K562 (cell line): ENCODE measurements around the gene CLCF1. TPM values are rescaled to one million over a fixed set of nuclear protein-coding genes. Genes with fewer than 3 reads are reported as not detected.

Experiments used
- ATAC-seq: fragments of 200-7000 bp; cut with Tn5 transposase; 3 replicates; pipeline ENCODE4 v1.9.1; 2020; ENCODE audit warnings: moderate library complexity
- BruUV-seq: library from RNA; stranded (reverse); fragments of 400-500 nt; replicated peaks from 2 replicates; lab custom pipeline; 2021; lab: Mats Ljungman, UMichigan
- CTCF ChIA-PET: fragments of 300-600 bp; formaldehyde crosslinking; extraction: SDS; loops from one replicate; lab custom pipeline; 2021; ENCODE audit warnings: low intra/inter-chr PET ratio; lab: Yijun Ruan, JAX
- POLR2A ChIA-PET: fragments of 300-600, 350-650 bp; sonication (Branson Sonifier 250); formaldehyde crosslinking; extraction: SDS; loops from one replicate; lab custom pipeline; 2021; ENCODE audit warnings: antibody characterized with exemption, inconsistent platforms; lab: Yijun Ruan, JAX
- DNase-seq, 4 experiments: peaks; one replicate each; pipeline versions ENCODE4 v3.0.0 to v3.0.0-alpha.2; 2011 to 2018; ENCODE audit warnings: low spot score in 3 of 4, mixed read lengths in 3 of 4; ENCODE audit errors: extremely low read depth in 1 of 4
- FAIRE-seq: peaks from 2 replicates; lab custom pipeline; 2011; peaks lifted over from hg19 to GRCh38; lab: Jason Lieb, UNC
- H2AFZ ChIP-seq: 2 replicates; pipeline ENCODE4 v1.6.0; 2011; ENCODE audit warnings: low read depth, low read length, control low read depth, inconsistent platforms
- H3K27ac ChIP-seq: fragments of 200-600 bp; 3 replicates; pipeline ENCODE4 v1.8.0; 2011; ENCODE audit warnings: low read depth, mild to moderate bottlenecking, control low read depth, inconsistent platforms, low read length, moderate library complexity, mixed read lengths; ENCODE audit errors: extremely low read depth
- H3K27me3 ChIP-seq, 2 experiments: fragments of 300-600 bp in 1 of 2; 2 replicates in 1 of 2; 3 replicates in 1 of 2; pipeline versions ENCODE4 v1.6.0 to v1.8.0; 2011; ENCODE audit warnings: inconsistent platforms in 2 of 2, low read length in 2 of 2, mild to moderate bottlenecking in 1 of 2, mixed read lengths in 1 of 2, moderate library complexity in 1 of 2; ENCODE audit not compliant: control insufficient read depth in 2 of 2, insufficient read depth in 2 of 2
- H3K36me3 ChIP-seq: fragments of 300-600 bp; 3 replicates; pipeline ENCODE4 v1.8.0; 2011; ENCODE audit warnings: mild to moderate bottlenecking, low read length, inconsistent platforms; ENCODE audit not compliant: control insufficient read depth, insufficient read depth
- H3K4me1 ChIP-seq, 2 experiments: fragments of 200-600 bp in 1 of 2; replicated peaks in 1 of 2; 2 replicates in 1 of 2; 3 replicates in 1 of 2; pipeline versions ENCODE4 v1.5.1 to v1.8.0; 2011; ENCODE audit warnings: inconsistent platforms in 2 of 2, low read length in 2 of 2, mild to moderate bottlenecking in 1 of 2, mixed read lengths in 1 of 2, moderate library complexity in 1 of 2; ENCODE audit not compliant: control insufficient read depth in 2 of 2, insufficient read depth in 2 of 2
- H3K4me2 ChIP-seq: 2 replicates; pipeline ENCODE4 v1.6.1; 2011; ENCODE audit warnings: low read length, control low read depth, inconsistent platforms, mixed read lengths; ENCODE audit not compliant: insufficient read depth
- H3K4me3 ChIP-seq: fragments of 200-600 bp; sonication (generic), shearing (Covaris generic); 2 replicates; pipeline ENCODE4 v1.5.1; 2016; ENCODE audit warnings: control low read depth, inconsistent platforms
- H3K79me2 ChIP-seq: fragments of 200-600 bp; 3 replicates; pipeline ENCODE4 v1.8.0; 2011; ENCODE audit warnings: low read length, inconsistent platforms; ENCODE audit not compliant: control insufficient read depth, insufficient read depth
- H3K9ac ChIP-seq, 2 experiments: 2 replicates each; pipeline versions ENCODE4 v1.6.0 to v1.6.1; 2011; ENCODE audit warnings: low read depth in 2 of 2, low read length in 2 of 2, control low read depth in 1 of 2, inconsistent platforms in 1 of 2, mild to moderate bottlenecking in 1 of 2, mixed read lengths in 1 of 2; ENCODE audit not compliant: insufficient read depth in 1 of 2
- H3K9me1 ChIP-seq: one replicate; pipeline ENCODE4 v1.6.0; 2011; ENCODE audit warnings: inconsistent platforms, mild to moderate bottlenecking, low read length, moderate library complexity; ENCODE audit not compliant: control insufficient read depth, insufficient read depth
- H3K9me3 ChIP-seq: replicated peaks from 2 replicates; pipeline ENCODE4 v1.5.1; 2011; ENCODE audit warnings: low read depth, low read length, inconsistent platforms; ENCODE audit not compliant: control insufficient read depth, insufficient read depth
- H4K20me1 ChIP-seq: replicated peaks from 2 replicates; pipeline ENCODE4 v1.6.1; 2011; ENCODE audit warnings: low read length, inconsistent platforms, mixed read lengths; ENCODE audit not compliant: control insufficient read depth, insufficient read depth
- ARID1B ChIP-seq: fragments of 450-650 bp; IDR thresholded peaks from 2 replicates; pipeline ENCODE4 v1.6.1; 2016; ENCODE audit warnings: antibody characterized with exemption, mild to moderate bottlenecking, inconsistent platforms
- C11orf30 ChIP-seq: fragments of 450-650 bp; IDR thresholded peaks from 2 replicates; pipeline ENCODE4 v1.6.1; 2016; ENCODE audit warnings: low read depth, mild to moderate bottlenecking
- FOXJ2 ChIP-seq: fragments of 200-800 bp; sonication (Bioruptor generic); IDR thresholded peaks from 2 replicates; pipeline ENCODE4 v1.6.1; 2016; ENCODE audit warnings: missing genetic modification characterization, missing compliant biosample characterization
- FOXM1 ChIP-seq, 2 experiments: fragments of 450-650 bp in 1 of 2; sonication (generic) in 1 of 2; formaldehyde crosslinking in 1 of 2; IDR thresholded peaks; 2 replicates each; pipeline versions ENCODE4 v1.6.1 to v1.9.0; 2017 to 2022; ENCODE audit warnings: low read depth in 2 of 2, mild to moderate bottlenecking in 2 of 2, missing genetic modification reagents in 1 of 2, moderate library complexity in 1 of 2
- GATA2 ChIP-seq: sonication (generic); formaldehyde crosslinking; IDR thresholded peaks from 2 replicates; pipeline ENCODE4 v1.4.0; 2020; ENCODE audit warnings: mild to moderate bottlenecking, missing genetic modification reagents
- HEY1 ChIP-seq: fragments of 250-450 bp; sonication (Bioruptor Pico); IDR thresholded peaks from 2 replicates; pipeline ENCODE4 v1.5.0; 2020; ENCODE audit warnings: mild to moderate bottlenecking, moderate library complexity, borderline replicate concordance
- MBD2 ChIP-seq: sonication (generic); IDR thresholded peaks from 2 replicates; pipeline ENCODE4 v1.6.1; 2016; ENCODE audit warnings: low read depth, borderline replicate concordance
- MNT ChIP-seq, 2 experiments: fragments of 450-650 bp; conservative IDR thresholded peaks; 2 replicates each; pipeline ENCODE4 v1.6.1; 2017; ENCODE audit warnings: mild to moderate bottlenecking in 2 of 2, moderate library complexity in 2 of 2
- OTX1 ChIP-seq: fragments of 450-650 bp; formaldehyde crosslinking; IDR thresholded peaks from 2 replicates; pipeline ENCODE4 v1.4.0; 2022; ENCODE audit warnings: mild to moderate bottlenecking
- PCBP1 ChIP-seq: fragments of 200-400 bp; formaldehyde crosslinking; IDR thresholded peaks from 2 replicates; pipeline ENCODE4 v1.6.1; 2018; ENCODE audit warnings: mild to moderate bottlenecking, low read depth, low read length; ENCODE audit not compliant: poor library complexity, severe bottlenecking
- TCF15 ChIP-seq: fragments of 250-450 bp; sonication (Bioruptor Pico); IDR thresholded peaks from 2 replicates; pipeline ENCODE4 v1.8.0; 2022; ENCODE audit warnings: moderate library complexity, mild to moderate bottlenecking, inconsistent platforms
- VEZF1 ChIP-seq: fragments of 200-800 bp; sonication (Bioruptor generic); IDR thresholded peaks from 2 replicates; pipeline ENCODE4 v1.6.1; 2017; ENCODE audit warnings: missing genetic modification characterization, missing compliant biosample characterization
- ZEB2 ChIP-seq: fragments of 450-650 bp; IDR thresholded peaks from 2 replicates; pipeline ENCODE4 v1.6.1; 2016
- ZNF134 ChIP-seq: fragments of 250-450 bp; sonication (Bioruptor Pico); conservative IDR thresholded peaks from 2 replicates; pipeline ENCODE4 v1.4.0; 2020
- ZNF311 ChIP-seq: fragments of 250-450 bp; sonication (Bioruptor Pico); IDR thresholded peaks from 2 replicates; pipeline ENCODE4 v1.4.0; 2020; ENCODE audit warnings: mild to moderate bottlenecking, moderate library complexity
- ZNF384 ChIP-seq: IDR thresholded peaks from 2 replicates; pipeline ENCODE4 v1.6.1; 2012; ENCODE audit warnings: low read depth, low read length, improper control_type of control experiment
- ZNF583 ChIP-seq: fragments of 250-450 bp; sonication (Bioruptor Pico); IDR thresholded peaks from 2 replicates; pipeline ENCODE4 v1.4.0; 2020
- ZNF76 ChIP-seq: fragments of 250-450 bp; sonication (Bioruptor Pico); IDR thresholded peaks from 2 replicates; pipeline ENCODE4 v1.4.0; 2020; ENCODE audit warnings: mild to moderate bottlenecking, moderate library complexity, borderline replicate concordance
- ZNF764 ChIP-seq: fragments of 250-450 bp; sonication (Bioruptor Pico); IDR thresholded peaks from 2 replicates; pipeline ENCODE4 v1.4.0; 2020; ENCODE audit warnings: low read depth, mild to moderate bottlenecking, moderate library complexity
- WGBS: fragments of 100-300 bp; shearing (Covaris generic); methylation state at CpG from one replicate; pipeline ENCODE4 v1.1.6; 2016; ENCODE audit warnings: low coverage, mixed read lengths; ENCODE audit not compliant: insufficient coverage; ENCODE audit errors: missing lambda C conversion rate; 5-methylcytosine and 5-hydroxymethylcytosine counted together
- in situ Hi-C: fragments of 300-500 bp; cut with MboI; formaldehyde crosslinking; loops from 4 replicates; pipeline ENCODE4 v1.15.0; 2018; ENCODE audit warnings: inconsistent platforms, mixed read lengths
- intact Hi-C: fragments of 100-400 bp; cut with micrococcal nuclease; formaldehyde crosslinking; loops from 2 replicates; pipeline ENCODE4 v1.14.2; 2022
- polyA plus RNA-seq, 8 experiments: library from polyadenylated mRNA; depleted of rRNA in 4 of 8; stranded (reverse) in 5 of 8; unstranded in 3 of 8; fragments of >200 nt; fragmentation: Nextera tagmentation in 2 of 8; fragmentation: Illumina TruSeq in 1 of 8; extraction: Ambion mirVana in 2 of 8; extraction: Trizol in 1 of 8; gene quantifications; 2 replicates each; pipeline versions ENCODE4 v1.2.1 to v1.2.3, GENCODE V29; 2011 to 2014; ENCODE audit warnings: inconsistent platforms in 1 of 8, missing spikeins in 1 of 8
- total RNA-seq, 7 experiments: library from RNA; depleted of rRNA in 6 of 7; stranded (reverse); fragments of >200 nt in 6 of 7; fragmentation: Illumina TruSeq in 2 of 7; extraction: Trizol in 2 of 7; gene quantifications; 2 replicates each; pipeline versions ENCODE4 v1.2.1 to v1.2.3, GENCODE V29; 2011 to 2021; ENCODE audit warnings: low replicate concordance in 1 of 7

CLCF1 gene
- total and polyA plus RNA-seq, 9 of the 15 experiments (the other 6 are each of a cell fraction or from before 2014, with no cell fraction given) = 0.49 to 5.8 (median 3.0) TPM

- no TSS peak for BruUV-seq
- H2AFZ ChIP-seq = no peak overlapping the region
- no peaks in the 10 kb centered on the region for H3K9me1 ChIP-seq
- no peak overlapping the region for H3K27ac ChIP-seq
- peak overlapping the region; percentile 6 to 66; a peak in 2 of 4 replicates for H3K9ac ChIP-seq
- POLR2A ChIA-PET = interaction anchor here (0.6 kb wide), 1 partner anchor 9 kb away, joined by 3 read pairs; no protein-coding TSS in a partner anchor
- 16% methylated on average over 11 of the region's 11 CpGs for WGBS
- H3K27me3 ChIP-seq = no peaks in the 10 kb centered on the region
- H3K4me3 ChIP-seq = no peak overlapping the region
- ATAC-seq = peak; percentile 14
- peak; percentile 40 to 81 (median 53) for DNase-seq
- peaks cover 29 to 39% of the 10 kb centered on the region in 2 experiments; a peak in 4 of 5 replicates for H3K4me1 ChIP-seq
- H3K79me2 ChIP-seq = peaks cover 8% of the 10 kb centered on the region
- peaks cover 4% of the 10 kb centered on the region; the same call in 1 of the 3 replicates for H3K36me3 ChIP-seq
- in situ Hi-C loops = no loop called here
- peak overlapping the region; percentile 61 for H3K4me2 ChIP-seq
- no peaks in the 10 kb centered on the region for H3K9me3 ChIP-seq
- peak; percentile 75 for FAIRE-seq
- intact Hi-C loops = no loop called here
- H4K20me1 ChIP-seq = no peaks in the 10 kb centered on the region; the same call in 1 of the 2 replicates
- CTCF ChIA-PET = interaction anchor here (0.6 kb wide), 1 partner anchor 59 kb away, joined by 3 read pairs; no protein-coding TSS in a partner anchor
- TF ChIP-seq ZNF384 (no peak), ZNF134 (peak; percentile 46; the same call in 1 of the 2 replicates), C11orf30 (no peak), ARID1B (peak; percentile 97), ZEB2 (peak; percentile 94), ZNF311 (no peak; the same call in 1 of the 2 replicates), TCF15 (CRISPR knock-in tag) (peak; percentile 36; the same call in 1 of the 2 replicates), ZNF583 (CRISPR knock-in tag) (peak; percentile 82; the same call in 1 of the 2 replicates), VEZF1 (peak; percentile 62), MBD2 (0 out of 2 replicates have a peak, but pooled peaks have one; percentile 33), OTX1 (peak; percentile 30; the same call in 1 of the 2 replicates), FOXJ2 (tag) (peak; percentile 87), FOXM1 (IDR thresholded peaks at IDR 0.05; ENCODE audit: low read depth) (peak; percentile 97), FOXM1 (CRISPR knock-in tag; IDR thresholded peaks at IDR 0.05; ENCODE audit: low read depth) (no peak), HEY1 (CRISPR knock-in tag) (peak; percentile 90; the same call in 1 of the 2 replicates), ZNF76 (CRISPR knock-in tag) (peak; percentile 78; the same call in 1 of the 2 replicates), PCBP1 (no peak), ZNF764 (no peak), GATA2 (peak; percentile 86), MNT (conservative IDR thresholded peaks at IDR 0.05) (peak in 1 of 2 experiments; percentile 64; a peak in 2 of 4 replicates)
Measured at GRCh38 chr11:67347964-67348749, 25.2 kb downstream of the CLCF1 start.
